SK-N-SH (cell line): ENCODE data around the gene XCL1. TPM values are rescaled to one million over a fixed set of nuclear protein-coding genes. Genes with fewer than 3 reads are reported as not detected.
A peak's percentile ranks its signal among the peaks of the same experiment; 100 is the strongest.

Experiments
- CTCF ChIA-PET: fragments of 300-600, 350-600 bp; formaldehyde crosslinking; extraction: SDS; loops from one replicate; lab custom pipeline; 2021; lab: Yijun Ruan, JAX
- POLR2A ChIA-PET: fragments of 350-600 bp; sonication (Branson Sonifier 250); formaldehyde crosslinking; extraction: SDS; loops from one replicate; lab custom pipeline; 2020; ENCODE audit warnings: antibody characterized with exemption, inconsistent platforms; lab: Yijun Ruan, JAX
- DNase-seq: peaks from one replicate; pipeline ENCODE4 v3.0.0; 2012
- H2AFZ ChIP-seq: fragments of 200-600 bp; sonication (generic); 2 replicates; pipeline ENCODE4 v1.8.1; 2016; ENCODE audit warnings: antibody characterized with exemption, mild to moderate bottlenecking, low read depth
- H3F3A ChIP-seq: fragments of 200-600 bp; sonication (generic); replicated peaks from 2 replicates; pipeline ENCODE3; 2016; ENCODE audit warnings: antibody characterized with exemption, mild to moderate bottlenecking; ENCODE audit not compliant: insufficient read depth
- H3K27ac ChIP-seq, 2 experiments: fragments of 200-500 bp in 1 of 2; fragments of 200-600 bp in 1 of 2; sonication (Bioruptor generic) in 1 of 2; sonication (generic), shearing (Covaris generic) in 1 of 2; 2 replicates each; pipeline versions ENCODE4 v1.5.1 to v1.6.1; 2014 to 2016; ENCODE audit warnings: low read depth in 2 of 2, inconsistent platforms in 1 of 2, low read length in 1 of 2, mild to moderate bottlenecking in 1 of 2, mixed read lengths in 1 of 2
- H3K27me3 ChIP-seq: fragments of 200-600 bp; sonication (generic), shearing (Covaris generic); 2 replicates; pipeline ENCODE4 v1.6.1; 2016; ENCODE audit warnings: mixed run types; ENCODE audit not compliant: insufficient read depth
- H3K36me3 ChIP-seq, 2 experiments: fragments of 200-500 bp in 1 of 2; fragments of 200-600 bp in 1 of 2; sonication (Bioruptor generic) in 1 of 2; sonication (generic) in 1 of 2; replicated peaks in 1 of 2; 2 replicates each; pipeline versions ENCODE3 to v1.5.1; 2014 to 2016; ENCODE audit warnings: low read length in 1 of 2, mild to moderate bottlenecking in 1 of 2; ENCODE audit not compliant: insufficient read depth in 2 of 2, control insufficient read depth in 1 of 2
- H3K4me1 ChIP-seq, 2 experiments: fragments of 200-500 bp in 1 of 2; fragments of 200-600 bp in 1 of 2; sonication (Bioruptor generic) in 1 of 2; sonication (generic), shearing (Covaris generic) in 1 of 2; 2 replicates each; pipeline versions ENCODE4 v1.5.1 to v1.6.1; 2014 to 2016; ENCODE audit warnings: low read depth in 1 of 2, low read length in 1 of 2, mixed run types in 1 of 2; ENCODE audit not compliant: insufficient read depth in 2 of 2, control insufficient read depth in 1 of 2
- H3K4me2 ChIP-seq: fragments of 200-600 bp; sonication (generic), shearing (Covaris generic); 2 replicates; pipeline ENCODE4 v1.6.1; 2017; ENCODE audit warnings: mixed run types
- H3K4me3 ChIP-seq, 2 experiments: fragments of 200-500 bp in 1 of 2; fragments of 200-600 bp in 1 of 2; sonication (Bioruptor generic) in 1 of 2; sonication (generic), shearing (Covaris generic) in 1 of 2; 2 replicates each; pipeline versions ENCODE4 v1.5.1 to v1.8.1; 2014 to 2016; ENCODE audit warnings: low read depth in 2 of 2, inconsistent platforms in 1 of 2, low read length in 1 of 2, mild to moderate bottlenecking in 1 of 2, mixed read lengths in 1 of 2, moderate library complexity in 1 of 2
- H3K79me2 ChIP-seq: fragments of 200-600 bp; sonication (generic); 2 replicates; pipeline ENCODE4 v1.8.1; 2017; ENCODE audit warnings: mild to moderate bottlenecking; ENCODE audit not compliant: insufficient read depth
- H3K9ac ChIP-seq: fragments of 200-600 bp; sonication (generic); 2 replicates; pipeline ENCODE4 v1.6.1; 2017; ENCODE audit warnings: mixed run types
- H3K9me2 ChIP-seq: fragments of 200-600 bp; sonication (generic); 2 replicates; pipeline ENCODE4 v1.6.1; 2017; ENCODE audit warnings: mixed run types
- H3K9me3 ChIP-seq: fragments of 200-600 bp; sonication (generic); 2 replicates; pipeline ENCODE4 v1.6.1; 2017; ENCODE audit warnings: mixed run types, mild to moderate bottlenecking, moderate library complexity
- H4K20me1 ChIP-seq: fragments of 200-600 bp; sonication (generic); 2 replicates; pipeline ENCODE4 v1.6.1; 2017; ENCODE audit warnings: mild to moderate bottlenecking, mixed run types; ENCODE audit not compliant: insufficient read depth
- CTCF ChIP-seq: fragments of 200-600 bp; sonication (generic); IDR thresholded peaks from 2 replicates; pipeline ENCODE4 v1.6.1; 2017; ENCODE audit warnings: antibody characterized with exemption, mild to moderate bottlenecking, moderate library complexity
- EP300 ChIP-seq, 2 experiments: IDR thresholded peaks; 2 replicates each; pipeline versions ENCODE4 v1.4.0 to v1.6.1; 2012; ENCODE audit warnings: borderline replicate concordance in 1 of 2, low read depth in 1 of 2, low read length in 1 of 2
- GATA2 ChIP-seq: sonication (generic); formaldehyde crosslinking; IDR thresholded peaks from 2 replicates; pipeline ENCODE4 v1.5.0; 2020; ENCODE audit warnings: mild to moderate bottlenecking, missing genetic modification reagents
- NFIC ChIP-seq: IDR thresholded peaks from 2 replicates; pipeline ENCODE4 v1.4.0; 2012; ENCODE audit warnings: borderline replicate concordance
- POLR2AphosphoS5 ChIP-seq: IDR thresholded peaks from 2 replicates; pipeline ENCODE4 v1.6.1; 2012; ENCODE audit warnings: low read depth, low read length
- RCOR1 ChIP-seq: fragments of 150-350 bp; IDR thresholded peaks from 2 replicates; pipeline ENCODE4 v1.6.1; 2017; ENCODE audit warnings: antibody characterized with exemption, low read length
- REST ChIP-seq: IDR thresholded peaks from 2 replicates; pipeline ENCODE4 v1.6.1; 2012; ENCODE audit warnings: mild to moderate bottlenecking, low read depth, low read length, moderate library complexity
- RFX5 ChIP-seq: IDR thresholded peaks from 2 replicates; pipeline ENCODE4 v1.6.1; 2012; ENCODE audit warnings: mild to moderate bottlenecking, improper control_type of control experiment, low read length
- SMC3 ChIP-seq: IDR thresholded peaks from 2 replicates; pipeline ENCODE4 v1.6.1; 2012; ENCODE audit warnings: low read depth, low read length, improper control_type of control experiment
- TEAD4 ChIP-seq: IDR thresholded peaks from 2 replicates; pipeline ENCODE4 v1.4.0; 2012; ENCODE audit warnings: mild to moderate bottlenecking, borderline replicate concordance; ENCODE audit not compliant: insufficient read depth
- ZBTB33 ChIP-seq: IDR thresholded peaks from 2 replicates; pipeline ENCODE4 v1.4.0; 2012; ENCODE audit warnings: low read depth, borderline replicate concordance
- WGBS: methylation state at CpG from one replicate; pipeline ENCODE4 v1.1.6; 2017; ENCODE audit warnings: low lambda C conversion rate; 5-methylcytosine and 5-hydroxymethylcytosine counted together
- polyA plus RNA-seq, 3 experiments: library from polyadenylated mRNA; depleted of rRNA; stranded (reverse); fragments of >200 nt; gene quantifications; 2 replicates each; pipeline ENCODE4 v1.2.3, GENCODE V29; 2012

The XCL1 gene
- polyA plus RNA-seq, 1 of the 3 experiments (the other 2 are of a cell fraction) = not detected

- TF ChIP-seq CTCF = no peak
- TF ChIP-seq, all 33 proteins: peak for 0
Observed at GRCh38 chr1:168606096-168606495, 29.7 kb downstream of the XCL1 start (continued).

- WGBS = 67% methylated on average over 3 of the region's 3 CpGs
- no peak for TF ChIP-seq TEAD4
- TF ChIP-seq SMC3 = no peak
- TF ChIP-seq POLR2AphosphoS5 = no peak
- TF ChIP-seq EP300 (IDR thresholded peaks at IDR 0.05; ENCODE audit: borderline replicate concordance in 1 of 2, low read depth in 1 of 2, low read length in 1 of 2) = no peak
- TF ChIP-seq GATA2 (CRISPR knock-in tag) = no peak
- Histone ChIP-seq H3F3A (no peaks in the 10 kb centered on the region), H3K36me3 (no peaks in the 10 kb centered on the region), H2AFZ (no peak overlapping the region), H3K9me3 (no peaks in the 10 kb centered on the region), H3K9ac (no peak overlapping the region), H3K4me3 (no peak overlapping the region), H3K79me2 (no peaks in the 10 kb centered on the region), H3K4me1 (peaks cover under 1 to 24% of the 10 kb centered on the region in 2 experiments; a peak in 3 of 4 replicates), H3K9me2 (no peaks in the 10 kb centered on the region), H4K20me1 (no peaks in the 10 kb centered on the region), H3K27ac (no peak overlapping the region), H3K27me3 (no peaks in the 10 kb centered on the region), H3K4me2 (no peak overlapping the region)
- CTCF ChIA-PET = interaction anchor here (0.6 to 8.6 kb wide), 4 partner anchors 12 to 742 kb away, joined by 3 to 189 read pairs (median 48); partner anchors contain the start of gene ATP1B1
- POLR2A ChIA-PET = interaction anchor here (0.6 kb wide), 1 partner anchor 510 kb away, joined by 3 read pairs; no protein-coding TSS in a partner anchor
- no peak for DNase-seq
Observed at GRCh38 chr1:168607872-168608428, 31.5 kb downstream of the XCL1 start.

GRCh38 chr1:168608796-168609715 is 32.7 kb downstream of the XCL1 start:
- no peak for DNase-seq
- 93% methylated on average over 20 of the region's 20 CpGs for WGBS
- Histone ChIP-seq H3K27ac (no peak overlapping the region; a peak in 1 of 4 replicates), H3K4me1 (peaks cover 12 to 31% of the 10 kb centered on the region in 2 experiments), H2AFZ (no peak overlapping the region), H3K4me3 (no peak overlapping the region), H3K27me3 (no peaks in the 10 kb centered on the region), H3K9me3 (no peaks in the 10 kb centered on the region), H3K4me2 (no peak overlapping the region), H4K20me1 (no peaks in the 10 kb centered on the region), H3K36me3 (no peaks in the 10 kb centered on the region), H3K79me2 (no peaks in the 10 kb centered on the region), H3K9ac (no peak overlapping the region), H3K9me2 (no peaks in the 10 kb centered on the region), H3F3A (no peaks in the 10 kb centered on the region)
- TF ChIP-seq RCOR1 (no peak), NFIC (no peak), RFX5 (no peak), REST (peak; percentile 94), ZBTB33 (peak; percentile 17; the same call in 1 of the 2 replicates)
- POLR2A ChIA-PET = interaction anchor here (1.3 kb wide), 1 partner anchor 497 kb away, joined by 5 read pairs; no protein-coding TSS in a partner anchor
- CTCF ChIA-PET = interaction anchor here (1.0 to 8.6 kb wide), 3 partner anchors 290 to 740 kb away, joined by 3 to 189 read pairs (median 92); partner anchors contain the start of gene ATP1B1
